ENCODE measurements around the gene HTD2. TPM values are rescaled to one million over a fixed set of nuclear protein-coding genes. Genes with fewer than 3 reads are reported as not detected.
"Not testable (repeated sequence)": the region's sequence is repeated elsewhere in the genome, so short reads cannot be mapped to it uniquely, and the experiment has no call there.

HTD2 gene
- polyA plus RNA-seq (2013, experiment 1 of 2; ENCODE audit: insufficient read length) = 8.1 TPM
- polyA plus RNA-seq (2013, experiment 2 of 2; ENCODE audit: insufficient read length) = 6.9 TPM

- DNase-seq = peak; percentile 97
These were observed at the start of gene HTD2, which contains the start of gene RPP14 for GRCh38 chr3:58305882-58306711. HTD2 (plus strand) TSS chr3:58306520; CDS start chr3:58317614, 11,094 bp downstream. RPP14 (plus strand) TSS chr3:58306245; CDS start chr3:58310330, 4,085 bp downstream.

- DNase-seq = no peak
These were observed 47.8 kb upstream of the HTD2 start for GRCh38 chr3:58258392-58259055.

GRCh38 chr3:58260261-58260731, 46.0 kb upstream of the HTD2 start:
- peak; percentile 77 for DNase-seq

- peak; percentile 37 for DNase-seq
These were observed 45.6 kb upstream of the HTD2 start for GRCh38 chr3:58260733-58261132.

GRCh38 chr3:58261954-58262666, 44.2 kb upstream of the HTD2 start:
- no peak for DNase-seq

GRCh38 chr3:58266577-58266976, 39.7 kb upstream of the HTD2 start:
- no peak for DNase-seq

GRCh38 chr3:58267543-58267942, 38.8 kb upstream of the HTD2 start:
- DNase-seq = not testable (repeated sequence)

GRCh38 chr3:58269356-58269755, 37.0 kb upstream of the HTD2 start:
- DNase-seq = no peak

- no peak for DNase-seq
These were observed 35.8 kb upstream of the HTD2 start for GRCh38 chr3:58270485-58270884.

- DNase-seq = peak; percentile 92
These were observed 34.3 kb upstream of the HTD2 start for GRCh38 chr3:58271901-58272501.

GRCh38 chr3:58272891-58273290, 33.4 kb upstream of the HTD2 start:
- DNase-seq = peak; percentile 21

- DNase-seq = not testable (repeated sequence)
These were observed 33.0 kb upstream of the HTD2 start for GRCh38 chr3:58273362-58273761.

- peak; percentile 51 for DNase-seq
These were observed 32.2 kb upstream of the HTD2 start for GRCh38 chr3:58274027-58274614.

GRCh38 chr3:58281069-58281468, 25.3 kb upstream of the HTD2 start:
- DNase-seq = no peak

- no peak for DNase-seq
These were observed 21.0 kb upstream of the HTD2 start for GRCh38 chr3:58285334-58285733.

- no peak for DNase-seq
These were observed 19.0 kb upstream of the HTD2 start for GRCh38 chr3:58287354-58287753.

GRCh38 chr3:58288011-58288728, 18.1 kb upstream of the HTD2 start:
- DNase-seq = no peak

GRCh38 chr3:58288964-58289613, 17.2 kb upstream of the HTD2 start:
- DNase-seq = not testable (repeated sequence)

GRCh38 chr3:58290446-58290845, 15.9 kb upstream of the HTD2 start:
- DNase-seq = not testable (repeated sequence)

- no peak for DNase-seq
These were observed 14.5 kb upstream of the HTD2 start for GRCh38 chr3:58291671-58292338.
